Mammary epithelial cell (primary cell): ENCODE data around the gene IGSF21.

Source experiments
- CTCF ChIP-seq, 2 donors: IDR thresholded peaks in 1 of 2; conservative IDR thresholded peaks in 1 of 2; 2 replicates each; pipeline ENCODE4 v1.5.1; 2011 to 2012; ENCODE audit warnings: inconsistent platforms in 2 of 2, low read length in 2 of 2, mild to moderate bottlenecking in 2 of 2, control low read depth in 1 of 2, low read depth in 1 of 2; ENCODE audit not compliant: insufficient read depth in 1 of 2; ENCODE audit errors: extremely low read depth in 1 of 2
- EZH2 ChIP-seq: IDR thresholded peaks from 2 replicates; pipeline ENCODE4 v1.6.1; 2012; ENCODE audit warnings: low read length, inconsistent platforms, borderline replicate concordance

- no peak for TF ChIP-seq CTCF (conservative IDR thresholded peaks at IDR 0.05 in 1 of 2, IDR thresholded peaks at IDR 0.05 in 1 of 2; ENCODE audit: extremely low read depth in 1 of 2, insufficient read depth in 1 of 2, low read depth in 1 of 2, low read length in 2 of 2)
- no peak for TF ChIP-seq EZH2
Observed at GRCh38 chr1:18412882-18413353, 305.3 kb downstream of the IGSF21 start.
